LHCN-M2 (cell line): ENCODE measurements around the gene ACOT4. TPM values are rescaled to one million over a fixed set of nuclear protein-coding genes. Genes with fewer than 3 reads are reported as not detected.
"Not testable (repeated sequence)": the region's sequence is repeated elsewhere in the genome, so short reads cannot be mapped to it uniquely, and the experiment has no call there.

Experiments used
- DNase-seq: peaks from one replicate; pipeline ENCODE4 v3.0.0-alpha.2; 2012; ENCODE audit warnings: low read depth
- total RNA-seq: library from RNA; depleted of rRNA; stranded (reverse); fragments of >200 nt; gene quantifications from 2 replicates; pipeline ENCODE4 v1.2.3, GENCODE V29; 2014; rRNA removed

Gene ACOT4
- total RNA-seq, 1 experiment from 2014 or later: 0.69 TPM

DNA sequence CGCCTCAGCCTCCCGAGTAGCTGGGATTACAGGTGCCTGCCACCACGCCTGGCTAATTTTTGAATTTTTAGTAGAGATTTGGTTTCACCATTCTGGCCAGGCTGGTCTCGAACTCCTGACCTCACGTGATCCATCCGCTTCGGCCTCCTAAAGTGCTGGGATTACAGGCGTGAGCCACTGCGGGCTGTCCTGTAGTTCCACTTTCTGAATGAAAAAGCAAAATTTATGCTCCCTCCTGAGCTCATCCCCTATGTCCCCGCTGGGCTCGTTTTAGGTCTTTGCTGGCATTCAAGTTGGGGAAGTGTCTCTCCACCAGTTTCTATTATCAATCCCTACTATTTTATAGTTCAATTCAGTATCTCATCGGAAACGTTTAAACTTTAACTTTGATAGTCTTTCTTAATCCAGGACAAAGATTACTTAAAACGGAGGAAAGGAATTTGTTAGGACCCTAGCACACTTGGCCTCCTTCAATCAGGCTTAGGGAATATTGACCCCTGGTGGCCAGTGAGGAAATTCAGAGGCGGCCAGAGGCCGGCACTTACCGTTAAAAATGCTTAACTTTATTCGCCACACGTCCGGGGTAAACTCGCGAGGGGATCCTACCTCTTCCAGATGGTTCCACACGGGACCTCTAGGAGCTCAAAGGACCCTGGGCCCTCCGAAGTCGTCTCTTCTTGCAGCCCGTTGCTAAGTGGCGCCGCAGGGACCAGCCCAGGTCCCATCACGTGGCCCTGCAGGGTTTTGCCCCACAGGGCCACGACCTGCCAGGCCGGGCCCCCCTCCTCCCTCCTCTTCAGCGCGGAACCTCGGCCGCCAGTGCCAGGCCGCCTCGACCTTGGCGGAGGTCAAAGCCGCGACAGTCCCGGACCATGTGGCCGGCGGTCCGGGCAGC, 41.7 kb downstream of the ACOT4 start:
- DNase-seq: peak; percentile 67

DNA sequence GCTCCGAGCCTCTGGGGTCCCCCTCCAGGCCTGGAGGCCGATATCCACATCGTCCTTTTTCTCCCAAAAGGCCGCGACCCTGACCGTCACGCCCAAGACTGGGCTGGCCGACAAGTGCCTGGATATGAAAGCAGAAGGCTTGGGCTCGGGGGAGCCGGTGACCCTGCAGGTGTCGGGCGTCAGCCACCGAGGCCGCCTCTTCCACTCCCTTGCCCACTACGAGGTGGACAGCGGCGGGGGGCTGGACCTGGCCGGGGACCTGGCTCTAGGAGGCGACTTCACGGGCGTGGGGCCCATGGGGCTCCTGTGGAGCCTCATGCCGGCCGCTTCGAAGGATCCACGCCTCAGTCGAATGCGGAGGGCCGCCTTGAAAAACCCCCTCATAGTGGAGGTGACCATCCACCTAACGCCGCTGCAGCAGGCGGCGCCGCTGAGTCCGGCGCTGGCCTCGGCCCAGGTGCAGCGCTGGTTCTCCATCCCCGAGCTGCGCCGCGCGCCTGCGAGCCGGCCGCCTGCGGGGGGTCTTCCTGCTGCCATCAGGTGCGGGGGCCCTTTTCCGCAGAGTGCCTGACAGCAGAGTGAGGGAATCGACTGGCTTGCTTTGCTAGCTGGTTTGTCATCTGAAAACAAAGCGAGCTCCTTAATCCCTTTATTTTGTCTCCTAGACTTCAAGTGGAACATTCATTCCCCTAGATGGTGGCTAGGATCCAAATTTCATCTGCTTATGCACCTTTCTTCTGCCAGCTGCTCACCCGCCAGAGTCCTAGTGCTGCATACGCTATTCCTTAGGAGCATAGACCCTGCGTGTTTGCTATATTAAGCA, 42.5 kb downstream of the ACOT4 start:
- DNase-seq: no peak

DNA sequence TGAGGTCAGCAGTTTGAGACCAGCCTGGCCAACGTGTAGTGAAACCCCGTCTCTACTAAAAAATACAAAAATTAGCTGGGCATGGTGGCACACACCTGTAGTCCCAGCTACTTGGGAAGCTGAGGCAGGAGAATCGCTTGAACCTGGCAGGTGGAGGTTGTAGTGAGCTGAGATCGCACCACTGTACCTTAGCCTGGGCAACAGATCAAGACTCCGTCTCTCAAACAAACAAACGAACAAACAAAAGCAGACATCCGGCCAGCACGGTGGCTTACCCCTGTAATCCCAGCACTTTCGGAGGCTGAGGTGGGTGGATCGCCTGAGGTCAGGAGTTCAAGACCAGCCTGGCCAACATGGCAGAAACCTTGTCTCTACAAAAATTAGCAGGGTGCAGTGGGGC, 44.7 kb downstream of the ACOT4 start:
- DNase-seq: not testable (repeated sequence)

DNA sequence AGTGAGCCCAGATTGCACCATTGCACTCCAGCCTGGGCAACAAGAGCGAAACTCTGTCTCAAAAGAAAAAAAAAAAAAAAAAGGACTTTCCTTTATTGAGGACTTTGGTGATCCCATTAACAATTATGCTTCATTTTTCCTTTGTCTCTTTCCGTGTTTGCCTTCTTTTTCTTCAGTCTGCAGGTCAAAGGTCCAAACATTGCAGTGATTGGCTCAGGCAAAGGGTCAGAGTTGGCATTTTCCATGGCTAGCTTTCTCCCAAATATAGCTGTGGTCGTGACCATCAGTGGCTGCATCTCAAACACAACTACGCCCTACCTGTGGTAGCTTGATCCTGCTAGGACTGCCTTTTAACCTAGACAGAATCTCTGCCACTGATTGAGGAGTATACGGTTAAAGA, 46.2 kb downstream of the ACOT4 start:
- no peak for DNase-seq

DNA sequence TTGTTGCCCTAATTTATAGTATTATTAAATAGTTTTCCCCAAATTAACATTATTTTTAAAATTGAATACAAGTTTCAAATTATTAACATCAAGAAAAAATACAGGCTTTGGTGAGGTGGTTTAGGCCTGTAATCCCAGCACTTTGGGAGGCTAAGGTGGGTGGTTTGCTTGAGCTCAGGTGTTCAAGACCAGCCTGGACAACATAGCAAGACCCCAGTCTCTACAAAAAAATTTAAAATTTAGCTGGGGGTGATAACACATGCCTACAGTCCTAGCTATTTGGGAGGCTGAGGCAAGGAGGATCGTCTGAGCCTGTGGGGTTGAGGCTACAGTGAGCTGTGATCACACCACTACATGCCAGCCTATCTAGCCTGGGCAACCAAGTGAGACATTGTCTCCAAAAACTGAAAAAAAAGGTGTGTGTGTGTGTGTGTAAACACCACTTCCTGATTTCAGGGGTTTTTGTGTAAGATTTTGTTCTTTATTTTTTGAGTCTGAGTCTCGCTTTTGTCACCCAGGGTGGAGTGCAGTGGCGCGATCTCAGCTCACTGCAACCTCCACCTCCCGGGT, 49.2 kb downstream of the ACOT4 start:
- no peak for DNase-seq

DNA sequence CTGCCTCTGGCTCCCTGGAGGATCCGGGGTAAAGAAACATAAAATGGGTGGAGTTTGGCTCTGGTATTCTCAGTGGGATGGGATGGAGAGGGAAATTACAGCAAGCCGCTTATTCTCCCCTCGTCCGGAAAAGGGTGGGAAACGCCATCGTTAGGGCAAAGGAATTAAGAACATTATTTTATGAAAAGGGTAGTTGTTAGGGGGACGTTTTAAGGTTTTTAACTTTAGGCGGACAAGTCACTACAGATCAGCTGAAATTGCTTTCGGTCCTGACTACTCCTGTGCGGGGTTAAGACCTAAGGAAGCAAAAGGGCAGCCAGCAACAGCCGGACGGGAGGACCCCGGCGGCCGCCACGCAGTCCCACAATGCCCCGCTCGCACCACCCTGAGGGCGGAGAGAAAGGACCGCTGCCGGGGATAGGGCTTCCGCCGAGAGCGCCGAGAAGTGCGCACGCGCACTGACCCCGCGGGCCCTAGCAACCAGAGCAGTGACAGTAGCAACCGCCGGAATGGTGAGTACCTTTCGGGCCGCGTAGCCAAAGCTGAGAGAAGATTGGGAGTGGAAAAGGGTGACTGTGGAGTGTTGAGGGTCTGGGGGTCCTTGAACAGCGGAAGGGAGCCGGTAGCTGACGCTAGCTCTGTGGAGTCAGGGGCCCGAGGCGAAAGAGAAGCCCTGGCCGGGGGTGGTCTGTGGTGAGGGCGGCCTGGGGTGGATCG, 53.0 kb downstream of the ACOT4 start, which contains the start of gene DNAL1:
Gene DNAL1, plus strand, starts transcription at position 456 of the 717 bp plus-strand sequence. Its CDS starts 54 bp downstream, at position 510.
- DNase-seq: peak; percentile 93

DNA sequence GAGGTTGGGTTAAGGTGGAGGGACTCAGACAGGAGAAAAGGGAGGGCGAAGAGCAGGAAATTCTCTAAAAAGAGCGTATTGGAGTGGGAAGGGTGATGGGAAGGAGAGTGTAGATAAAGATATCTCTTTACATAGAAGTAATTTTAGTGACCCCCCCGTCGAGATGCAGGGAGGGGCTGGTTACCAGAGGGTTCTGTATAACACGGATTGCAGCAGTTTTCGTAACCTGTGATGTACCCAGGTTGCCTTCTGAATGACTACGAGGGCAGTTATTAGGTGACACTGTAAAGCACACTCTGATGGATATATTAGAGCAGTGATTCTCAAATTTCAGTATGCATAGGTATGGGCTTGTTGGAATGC, 53.6 kb downstream of the ACOT4 start:
- DNase-seq: no peak

Other genes with a start within 250 kb of the ACOT4 start
- gene NUMB, start 133.3 kb upstream of the ACOT4 start, total RNA-seq: 25.2 and 33.3 TPM in 2 replicates
- 25.7 and 26.5 TPM in 2 replicates for gene RIOX1, start 100.9 kb upstream of the ACOT4 start, total RNA-seq
- gene ACOT1, start 54.7 kb upstream of the ACOT4 start, total RNA-seq: 15.7 and 18.3 TPM in 2 replicates
- gene HEATR4, start 32.9 kb upstream of the ACOT4 start, total RNA-seq: not detected in 2 replicates
- 53.0 and 54.9 TPM in 2 replicates for gene ACOT2, start 22.7 kb upstream of the ACOT4 start, total RNA-seq
- not detected in 2 replicates for gene ACOT6, start 20.6 kb downstream of the ACOT4 start, total RNA-seq
- gene DNAL1, start 53.1 kb downstream of the ACOT4 start, total RNA-seq: 17.3 and 18.3 TPM in 2 replicates
- gene PNMA1, start 122.5 kb downstream of the ACOT4 start, total RNA-seq: 19.2 and 22.0 TPM in 2 replicates